ENCODE measurements around the gene SLC16A7. TPM values are rescaled to one million over a fixed set of nuclear protein-coding genes. Genes with fewer than 3 reads are reported as not detected.

Gene SLC16A7
- total and polyA plus RNA-seq, 2 donors, result 8.6 to 51.1 TPM

GRCh38 chr12:59827767-59828166 is 231.9 kb downstream of the SLC16A7 start:
- H3K36me3 ChIP-seq (ENCODE audit: insufficient read depth), result no peaks in the 10 kb centered on the region
- 88% methylated on average over 3 of the region's 3 CpGs for WGBS
- no peak overlapping the region for H3K4me3 ChIP-seq (ENCODE audit: low read depth, low read length)
- H3K4me1 ChIP-seq (ENCODE audit: insufficient read depth), result no peaks in the 10 kb centered on the region
- H3K27ac ChIP-seq (ENCODE audit: low read depth), result no peak overlapping the region
- DNase-seq (ENCODE audit: extremely low spot score), result no peak

GRCh38 chr12:59828521-59828920 is 232.7 kb downstream of the SLC16A7 start:
- Histone ChIP-seq H3K27ac (ENCODE audit: low read depth) (no peak overlapping the region), H3K36me3 (ENCODE audit: insufficient read depth) (no peaks in the 10 kb centered on the region), H3K4me3 (ENCODE audit: low read depth, low read length) (no peak overlapping the region), H3K4me1 (ENCODE audit: insufficient read depth) (no peaks in the 10 kb centered on the region)
- no peak for DNase-seq (ENCODE audit: extremely low spot score)

- Histone ChIP-seq H3K4me1 (ENCODE audit: insufficient read depth) (no peaks in the 10 kb centered on the region), H3K4me3 (ENCODE audit: low read depth, low read length) (no peak overlapping the region), H3K36me3 (ENCODE audit: insufficient read depth) (no peaks in the 10 kb centered on the region), H3K27ac (ENCODE audit: low read depth) (no peak overlapping the region)
- WGBS, result 83% methylated on average over 3 of the region's 3 CpGs
- no peak for DNase-seq (ENCODE audit: extremely low spot score)
Observed at GRCh38 chr12:59833408-59833807, 237.6 kb downstream of the SLC16A7 start.

- Histone ChIP-seq H3K36me3 (ENCODE audit: insufficient read depth) (no peaks in the 10 kb centered on the region), H3K4me1 (ENCODE audit: insufficient read depth) (no peaks in the 10 kb centered on the region), H3K27ac (ENCODE audit: low read depth) (no peak overlapping the region), H3K4me3 (ENCODE audit: low read depth, low read length) (no peak overlapping the region)
- no peak for DNase-seq (ENCODE audit: extremely low spot score)
- WGBS, result 66% methylated on average over 2 of the region's 2 CpGs
Observed at GRCh38 chr12:59834659-59835474, 239.0 kb downstream of the SLC16A7 start.

Small RNA genes within 50 kb of the gene (small RNA-seq; reads per million reads assigned to genes)
- gene AC079905.2 (not detected), gene RNU4-20P (not detected)

Data from urinary bladder (tissue), 4 donors.